GM19239 (cell line): Measurements from ENCODE around the gene EEA1.

ENCODE experiments used
- DNase-seq: peaks from one replicate; pipeline ENCODE4 v3.0.0; 2011; ENCODE audit warnings: low spot score; ENCODE audit not compliant: insufficient read length
- FAIRE-seq: peaks from 2 replicates; lab custom pipeline; 2011; peaks lifted over from hg19 to GRCh38; lab: Jason Lieb, UNC

The EEA1 gene

GRCh38 chr12:92898755-92899154 is 30.3 kb downstream of the EEA1 start:
- FAIRE-seq, result no peak
- no peak for DNase-seq

- FAIRE-seq, result no peak
Measured at GRCh38 chr12:92897844-92898243, 31.3 kb downstream of the EEA1 start.

GRCh38 chr12:92890601-92891106 is 38.4 kb downstream of the EEA1 start:
- FAIRE-seq (peak; percentile 42), DNase-seq (no peak)

More at GRCh38 chr12:92897844-92898243, 31.3 kb downstream of the EEA1 start:
- DNase-seq, result no peak

GRCh38 chr12:92886131-92886530 is 43.0 kb downstream of the EEA1 start:
- no peak for FAIRE-seq
- no peak for DNase-seq

- FAIRE-seq (no peak), DNase-seq (no peak)
Measured at GRCh38 chr12:92879698-92880322, 49.3 kb downstream of the EEA1 start.

- no peak for FAIRE-seq
- no peak for DNase-seq
Measured at GRCh38 chr12:92877904-92878303, 51.2 kb downstream of the EEA1 start.

GRCh38 chr12:92876496-92876895 is 52.6 kb downstream of the EEA1 start:
- no peak for FAIRE-seq
- no peak for DNase-seq

GRCh38 chr12:92871116-92871515 is 58.0 kb downstream of the EEA1 start:
- FAIRE-seq (no peak), DNase-seq (no peak)

- no peak for DNase-seq
- FAIRE-seq, result no peak
Measured at GRCh38 chr12:92866418-92866817, 62.7 kb downstream of the EEA1 start.

- DNase-seq, result no peak
- FAIRE-seq, result peak; percentile 21
Measured at GRCh38 chr12:92863251-92863650, 65.8 kb downstream of the EEA1 start.

GRCh38 chr12:92861381-92861780 is 67.7 kb downstream of the EEA1 start:
- no peak for DNase-seq
- FAIRE-seq, result no peak

GRCh38 chr12:92860521-92860920 is 68.6 kb downstream of the EEA1 start:
- DNase-seq (no peak), FAIRE-seq (no peak)

GRCh38 chr12:92859650-92860386 is 69.3 kb downstream of the EEA1 start:
- no peak for FAIRE-seq
- DNase-seq, result no peak

- no peak for DNase-seq
- FAIRE-seq, result no peak
Measured at GRCh38 chr12:92857818-92858217, 71.3 kb downstream of the EEA1 start.

GRCh38 chr12:92854344-92854743 is 74.8 kb downstream of the EEA1 start:
- FAIRE-seq (no peak), DNase-seq (no peak)

GRCh38 chr12:92848740-92849139 is 80.4 kb downstream of the EEA1 start:
- no peak for FAIRE-seq
- no peak for DNase-seq

GRCh38 chr12:92847368-92847767 is 81.7 kb downstream of the EEA1 start:
- FAIRE-seq, result no peak

GRCh38 chr12:92845329-92845728 is 83.8 kb downstream of the EEA1 start:
- FAIRE-seq, result no peak
- no peak for DNase-seq

More at GRCh38 chr12:92847368-92847767, 81.7 kb downstream of the EEA1 start:
- no peak for DNase-seq

- no peak for FAIRE-seq
- DNase-seq, result no peak
Measured at GRCh38 chr12:92844151-92844763, 84.8 kb downstream of the EEA1 start.

GRCh38 chr12:92829686-92830282 is 99.3 kb downstream of the EEA1 start:
- FAIRE-seq, result no peak
- no peak for DNase-seq

GRCh38 chr12:92828565-92828964 is 100.5 kb downstream of the EEA1 start:
- DNase-seq (no peak), FAIRE-seq (no peak)
